ENCODE results near the gene MCF2L. TPM values are rescaled to one million over a fixed set of nuclear protein-coding genes. Genes with fewer than 3 reads are reported as not detected.

The MCF2L gene
- polyA plus RNA-seq, 2 of the 4 experiments (the other 2 are of a cell fraction): 0.36 to 0.92 TPM

GRCh38 chr13:113022745-113023574 lies 53.9 kb downstream of the MCF2L start:
- ChIA-PET CTCF (interaction anchor here (1.0 kb wide), 1 partner anchor 12 kb away, joined by 3 read pairs; no protein-coding TSS in a partner anchor), POLR2A (no interaction called here)
- no peak for FAIRE-seq
- no peak for DNase-seq (ENCODE audit: low read depth in 1 of 2, low spot score in 1 of 2)
- TF ChIP-seq RCOR1 (IDR thresholded peaks at IDR 0.05; ENCODE audit: low read depth, low read length): no peak
- TF ChIP-seq FOSB (CRISPR knock-in tag; IDR thresholded peaks at IDR 0.05): no peak
- no peak for TF ChIP-seq RAD21 (conservative IDR thresholded peaks at IDR 0.05 in 1 of 2, IDR thresholded peaks at IDR 0.05 in 1 of 2)
- no peak for ATAC-seq
- H3K9me3 ChIP-seq: no peaks in the 10 kb centered on the region
- H3K27ac ChIP-seq: no peak overlapping the region
- H3K4me1 ChIP-seq: no peaks in the 10 kb centered on the region
- no peak overlapping the region for H3K4me3 ChIP-seq
- 54% methylated on average over 33 of the region's 39 CpGs for WGBS (ENCODE audit: missing lambda C conversion rate)
- no peak overlapping the region for H3K4me2 ChIP-seq

GRCh38 chr13:113023694-113024430 lies 54.8 kb downstream of the MCF2L start:
- no peak overlapping the region for H3K4me2 ChIP-seq
- no peak for DNase-seq (ENCODE audit: low read depth in 1 of 2, low spot score in 1 of 2)
- ATAC-seq: 0 out of 6 replicates have a peak, but pooled peaks of 1 of the 2 experiments have one; percentile 24
- no peak overlapping the region for H3K27ac ChIP-seq
- no peak overlapping the region for H3K4me3 ChIP-seq
- CTCF ChIA-PET: no interaction called here
- H3K9me3 ChIP-seq: no peaks in the 10 kb centered on the region
- TF ChIP-seq POLR2AphosphoS2 (conservative IDR thresholded peaks at IDR 0.05; ENCODE audit: low read length) (no peak), REST (IDR thresholded peaks at IDR 0.05) (no peak), FOXS1 (CRISPR knock-in tag; IDR thresholded peaks at IDR 0.05) (no peak), PBX3 (IDR thresholded peaks at IDR 0.05) (no peak), GATA3 (IDR thresholded peaks at IDR 0.05; ENCODE audit: borderline replicate concordance) (no peak)
- no peak for FAIRE-seq
- 76% methylated on average over 7 of the region's 16 CpGs for WGBS (ENCODE audit: missing lambda C conversion rate)
- POLR2A ChIA-PET: no interaction called here
- H3K4me1 ChIP-seq: no peaks in the 10 kb centered on the region

GRCh38 chr13:113024466-113024865 lies 55.5 kb downstream of the MCF2L start:
- no peak for TF ChIP-seq CTCF (IDR thresholded peaks at IDR 0.05)
- no peak for TF ChIP-seq EHF (CRISPR knock-in tag; IDR thresholded peaks at IDR 0.05)
- no peak for TF ChIP-seq HDAC2 (IDR thresholded peaks at IDR 0.05)
- no peak for TF ChIP-seq NR3C1 (IDR thresholded peaks at IDR 0.05)
- no peak for TF ChIP-seq ZSCAN20 (CRISPR knock-in tag; IDR thresholded peaks at IDR 0.05)
- TF ChIP-seq POLR2AphosphoS2 (conservative IDR thresholded peaks at IDR 0.05; ENCODE audit: low read length): no peak
- no peak for TF ChIP-seq ZC3H11A (IDR thresholded peaks at IDR 0.05)
- no peak for TF ChIP-seq KDM1A (IDR thresholded peaks at IDR 0.05; ENCODE audit: low read depth)
- TF ChIP-seq ATOH8 (CRISPR knock-in tag; IDR thresholded peaks at IDR 0.05; ENCODE audit: low read depth): no peak
- TF ChIP-seq CBX2 (IDR thresholded peaks at IDR 0.05; ENCODE audit: borderline replicate concordance, low read depth): no peak
- TF ChIP-seq RARB (CRISPR knock-in tag; IDR thresholded peaks at IDR 0.05): no peak
- TF ChIP-seq FOXS1 (CRISPR knock-in tag; IDR thresholded peaks at IDR 0.05): no peak
- TF ChIP-seq KDM5A (IDR thresholded peaks at IDR 0.05): no peak
- TF ChIP-seq MYC (IDR thresholded peaks at IDR 0.05; ENCODE audit: borderline replicate concordance, low read length): no peak
- TF ChIP-seq SREBF2 (IDR thresholded peaks at IDR 0.05): no peak
- TF ChIP-seq TP53 (CRISPR knock-in tag; IDR thresholded peaks at IDR 0.05): no peak
- no peaks in the 10 kb centered on the region for H3K4me1 ChIP-seq
- ChIA-PET POLR2A (no interaction called here), CTCF (no interaction called here)
- H3K9me3 ChIP-seq: no peaks in the 10 kb centered on the region
- ATAC-seq (no peak), DNase-seq (ENCODE audit: low read depth in 1 of 2, low spot score in 1 of 2) (no peak), FAIRE-seq (no peak)
- 62% methylated on average over 7 of the region's 13 CpGs for WGBS (ENCODE audit: missing lambda C conversion rate)
- no peak overlapping the region for H3K4me3 ChIP-seq
- H3K4me2 ChIP-seq: no peak overlapping the region
- no peak overlapping the region for H3K27ac ChIP-seq

All from A549 (cell line).